NB4 (cell line): Measurements from ENCODE around the gene TLCD3A.

Experiments
- TF ChIP-seq, protein P1 (sequence below): IDR thresholded peaks from one replicate; pipeline ENCODE4 v1.5.1; 2012; ENCODE audit warnings: low read depth, low read length
- TF ChIP-seq, protein P2 (sequence below): IDR thresholded peaks from 2 replicates; pipeline ENCODE4 v1.6.1; 2011; ENCODE audit warnings: low read depth, low read length

DNA sequence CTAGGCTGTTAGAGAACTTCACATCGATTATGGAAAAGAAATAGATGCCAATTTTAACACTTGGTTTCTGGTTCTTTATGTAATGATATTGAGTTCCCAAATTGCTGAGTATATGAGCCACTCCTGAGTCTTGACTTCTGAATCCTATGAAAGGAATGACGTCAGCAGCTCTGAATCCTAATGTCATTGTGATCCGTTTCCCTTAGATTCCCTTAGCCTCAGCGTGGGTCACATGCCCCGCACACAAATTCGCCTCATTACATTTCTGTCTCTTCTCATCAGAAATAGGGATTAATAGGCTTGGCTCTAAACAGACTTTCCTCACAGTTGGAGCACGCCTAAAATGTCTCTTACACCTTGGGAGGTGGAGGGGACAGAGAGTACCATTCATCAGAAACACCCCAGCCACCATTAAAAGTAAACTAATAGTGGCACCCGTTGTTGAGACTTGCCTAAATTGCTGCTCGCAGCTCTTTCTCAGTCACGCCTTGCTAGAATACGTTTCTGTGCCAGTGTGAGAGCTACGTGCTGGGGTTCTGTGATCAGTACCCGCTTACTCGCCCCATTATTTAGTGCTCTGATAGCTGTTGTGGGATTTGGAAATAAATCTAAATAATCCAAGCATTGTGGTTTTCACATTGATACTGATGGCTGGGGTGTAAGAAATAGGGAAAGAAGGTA is 56.9 kb downstream of the TLCD3A start:
- TF ChIP-seq, protein P1, sequence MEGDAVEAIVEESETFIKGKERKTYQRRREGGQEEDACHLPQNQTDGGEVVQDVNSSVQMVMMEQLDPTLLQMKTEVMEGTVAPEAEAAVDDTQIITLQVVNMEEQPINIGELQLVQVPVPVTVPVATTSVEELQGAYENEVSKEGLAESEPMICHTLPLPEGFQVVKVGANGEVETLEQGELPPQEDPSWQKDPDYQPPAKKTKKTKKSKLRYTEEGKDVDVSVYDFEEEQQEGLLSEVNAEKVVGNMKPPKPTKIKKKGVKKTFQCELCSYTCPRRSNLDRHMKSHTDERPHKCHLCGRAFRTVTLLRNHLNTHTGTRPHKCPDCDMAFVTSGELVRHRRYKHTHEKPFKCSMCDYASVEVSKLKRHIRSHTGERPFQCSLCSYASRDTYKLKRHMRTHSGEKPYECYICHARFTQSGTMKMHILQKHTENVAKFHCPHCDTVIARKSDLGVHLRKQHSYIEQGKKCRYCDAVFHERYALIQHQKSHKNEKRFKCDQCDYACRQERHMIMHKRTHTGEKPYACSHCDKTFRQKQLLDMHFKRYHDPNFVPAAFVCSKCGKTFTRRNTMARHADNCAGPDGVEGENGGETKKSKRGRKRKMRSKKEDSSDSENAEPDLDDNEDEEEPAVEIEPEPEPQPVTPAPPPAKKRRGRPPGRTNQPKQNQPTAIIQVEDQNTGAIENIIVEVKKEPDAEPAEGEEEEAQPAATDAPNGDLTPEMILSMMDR: no peak
- TF ChIP-seq, protein P2, sequence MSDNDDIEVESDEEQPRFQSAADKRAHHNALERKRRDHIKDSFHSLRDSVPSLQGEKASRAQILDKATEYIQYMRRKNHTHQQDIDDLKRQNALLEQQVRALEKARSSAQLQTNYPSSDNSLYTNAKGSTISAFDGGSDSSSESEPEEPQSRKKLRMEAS: no peak
